SH-SY5Y (cell line): ENCODE results near the gene DMRT2.

ENCODE experiments used
- GATA2 ChIP-seq: IDR thresholded peaks from 2 replicates; pipeline ENCODE4 v1.6.1; 2011; ENCODE audit warnings: mild to moderate bottlenecking, low read depth, low read length
- GATA3 ChIP-seq: IDR thresholded peaks from 2 replicates; pipeline ENCODE4 v1.6.1; 2011; ENCODE audit warnings: low read depth, mild to moderate bottlenecking, low read length, moderate library complexity

- TF ChIP-seq GATA2 (no peak), GATA3 (no peak)
Observed at GRCh38 chr9:1002678-1003077, 47.5 kb upstream of the DMRT2 start.
